ENCODE measurements around the gene OSM.
"Not testable (repeated sequence)": the region's sequence is repeated elsewhere in the genome, so short reads cannot be mapped to it uniquely, and the experiment has no call there.

Gene OSM

DNA sequence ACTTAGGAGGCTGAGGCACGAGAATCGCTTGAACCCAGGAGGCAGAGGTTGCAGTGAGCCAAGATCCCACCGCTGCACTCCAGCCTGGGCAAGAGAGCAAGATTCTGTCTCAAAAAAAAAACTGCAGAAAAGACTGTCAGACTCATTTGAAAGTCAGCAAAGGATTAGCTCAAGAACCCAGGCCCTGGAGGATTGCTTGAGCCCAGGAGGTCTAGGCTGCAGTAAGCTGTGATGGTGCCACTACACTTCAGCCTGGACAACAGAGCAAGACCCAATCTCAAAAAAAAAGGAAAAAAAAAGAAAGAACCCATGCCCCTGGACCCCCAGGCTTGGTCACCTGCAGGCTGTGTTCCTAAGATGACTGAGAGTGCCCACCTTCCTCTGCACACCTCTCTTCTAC, 36.3 kb downstream of the OSM start:
- no peak for DNase-seq (ENCODE audit: low read depth in 3 of 3, low spot score in 1 of 3)

DNA sequence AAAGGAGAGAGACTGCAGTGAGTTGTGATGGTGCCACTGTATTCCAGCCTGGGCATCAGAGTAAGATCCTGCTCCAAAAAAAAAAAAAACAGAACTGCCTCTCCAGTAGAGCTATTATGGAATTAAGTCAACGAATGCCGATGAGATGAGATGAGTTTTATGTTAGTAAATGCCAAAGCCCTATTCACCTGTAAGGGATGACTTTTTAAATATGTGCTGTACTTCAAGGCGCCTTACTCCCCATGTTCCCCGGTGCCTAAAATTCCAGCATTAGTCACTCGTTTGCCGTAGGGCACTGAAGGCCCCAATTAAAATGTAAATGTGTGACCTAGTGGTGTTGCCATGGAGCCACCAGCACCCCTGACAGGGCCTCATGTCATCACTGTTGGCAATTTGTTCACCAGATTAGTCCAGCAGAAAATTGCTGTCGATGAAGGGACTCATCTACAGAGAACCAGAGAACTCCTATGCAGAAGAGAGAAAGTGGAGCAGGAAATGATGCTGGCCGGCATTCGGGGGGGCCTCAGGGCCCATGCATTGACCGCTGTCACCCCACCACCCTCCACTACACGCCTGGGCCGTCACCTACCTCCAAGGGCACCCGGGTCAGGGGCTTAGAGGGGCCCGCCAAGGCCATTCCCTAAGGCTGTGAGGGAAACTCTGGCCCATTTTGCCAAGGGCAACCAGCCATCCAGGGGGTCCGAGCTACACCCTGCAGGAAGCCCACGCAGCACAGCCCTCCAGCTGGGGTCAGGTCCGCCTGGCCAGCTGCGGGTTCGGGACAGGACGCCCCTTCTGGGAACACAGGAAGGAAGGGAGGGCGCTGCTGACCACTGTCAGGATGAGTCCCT, 37.9 kb downstream of the OSM start:
- DNase-seq (ENCODE audit: low read depth in 3 of 3, low spot score in 1 of 3), result no peak

DNA sequence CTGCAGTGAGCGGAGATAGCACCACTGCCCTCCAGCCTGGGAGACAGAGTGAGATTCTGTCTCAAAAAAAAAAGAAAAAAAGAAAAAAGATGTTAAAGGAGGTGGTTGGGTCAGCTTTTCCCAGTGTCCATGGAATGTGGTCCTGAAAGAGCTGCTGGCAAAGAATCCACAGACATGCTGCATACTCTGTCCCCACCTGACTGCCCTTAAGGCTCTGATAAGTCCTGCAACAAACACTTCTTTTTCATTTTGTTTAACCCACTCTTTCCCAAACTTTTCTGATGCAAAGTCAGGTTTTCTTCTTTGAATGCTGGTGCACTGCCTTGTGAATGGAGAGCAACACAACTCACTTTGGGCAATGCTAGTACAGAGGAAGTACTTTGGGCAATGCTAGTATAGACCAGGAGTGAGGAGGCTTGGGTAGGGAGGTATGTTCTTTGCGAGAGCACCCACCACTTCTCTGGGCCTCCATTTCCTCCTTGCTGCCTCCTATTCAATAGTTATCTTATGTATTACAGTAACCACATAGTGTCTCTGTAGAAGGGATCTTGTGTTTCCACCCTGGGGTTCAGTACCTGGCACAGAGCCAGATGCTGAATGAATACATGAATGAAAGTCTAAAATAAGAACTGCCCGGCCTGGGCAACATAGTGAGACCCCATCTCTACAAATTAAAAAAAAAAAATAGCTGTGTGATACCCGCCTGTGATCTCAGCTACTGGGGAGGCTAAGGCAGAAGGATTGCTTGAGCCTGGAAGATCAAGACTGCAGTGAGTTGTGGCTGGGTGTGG, 39.0 kb downstream of the OSM start:
- no peak for DNase-seq (ENCODE audit: low read depth in 3 of 3, low spot score in 1 of 3)

DNA sequence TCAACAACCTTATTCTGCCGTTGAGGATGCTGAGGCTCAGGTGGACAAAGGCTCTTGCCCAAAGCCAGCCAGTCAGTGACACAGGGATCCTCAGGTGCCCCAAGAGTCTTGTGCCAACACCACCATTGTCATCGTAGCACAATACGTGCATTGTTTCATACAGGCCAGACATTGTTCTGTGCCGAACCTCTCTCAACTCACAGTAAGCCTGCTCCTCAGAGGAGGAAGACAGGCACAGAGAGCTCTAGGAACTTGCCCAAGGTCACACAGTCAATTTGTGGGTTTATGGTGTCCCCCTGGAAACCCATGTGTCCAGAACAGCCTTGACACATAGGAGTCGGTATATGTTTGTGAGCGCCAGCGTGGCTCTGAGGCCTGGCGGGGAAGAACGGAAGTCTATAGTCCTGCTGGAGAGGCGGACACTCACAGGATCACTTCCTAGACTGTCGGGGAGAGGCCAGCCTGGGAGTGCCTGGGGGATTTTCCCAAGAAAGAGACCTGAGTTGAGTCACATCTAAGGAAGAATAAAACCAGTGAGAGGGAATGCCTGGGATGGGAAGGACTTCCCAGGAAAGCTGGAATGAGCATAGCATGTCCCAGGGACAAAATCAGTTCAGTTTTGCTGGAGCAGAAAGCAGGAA, 40.3 kb downstream of the OSM start:
- DNase-seq (ENCODE audit: low read depth in 3 of 3, low spot score in 1 of 3), result no peak

DNA sequence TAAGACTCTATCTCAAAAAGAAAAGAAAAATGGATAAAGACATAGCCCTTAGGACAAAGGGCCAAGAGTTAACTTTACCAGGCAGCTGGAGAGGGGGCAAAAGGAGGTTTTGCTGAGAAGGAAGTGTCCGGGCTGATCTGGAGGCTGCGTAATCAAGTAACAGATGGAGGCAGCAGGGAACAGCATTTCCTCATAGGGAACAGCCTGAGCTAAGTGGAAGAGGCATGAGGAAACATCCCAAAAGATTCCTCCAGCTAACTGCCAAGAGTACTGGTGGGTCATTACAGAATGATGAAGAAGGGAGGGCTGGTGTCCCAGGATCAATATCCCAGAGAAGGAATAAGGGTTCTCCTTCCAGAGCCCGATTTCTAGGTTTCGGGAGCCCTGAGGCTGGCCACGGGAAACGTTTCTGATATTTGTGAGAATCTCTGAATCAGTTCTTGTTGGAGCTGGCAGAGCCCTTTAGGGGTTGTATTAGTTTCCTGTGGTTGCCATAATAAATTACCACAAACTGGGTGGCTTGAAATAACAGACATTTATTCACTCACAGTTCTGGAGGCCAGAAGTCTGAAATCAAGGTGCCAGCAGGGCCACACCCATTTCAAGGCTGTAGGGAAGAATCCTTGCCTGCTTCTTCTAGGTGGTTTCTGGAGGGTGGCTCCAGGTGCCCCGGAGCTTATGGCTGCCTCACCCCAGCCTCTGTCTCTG, 41.3 kb downstream of the OSM start:
- no peak for DNase-seq (ENCODE audit: low read depth in 3 of 3, low spot score in 1 of 3)

DNA sequence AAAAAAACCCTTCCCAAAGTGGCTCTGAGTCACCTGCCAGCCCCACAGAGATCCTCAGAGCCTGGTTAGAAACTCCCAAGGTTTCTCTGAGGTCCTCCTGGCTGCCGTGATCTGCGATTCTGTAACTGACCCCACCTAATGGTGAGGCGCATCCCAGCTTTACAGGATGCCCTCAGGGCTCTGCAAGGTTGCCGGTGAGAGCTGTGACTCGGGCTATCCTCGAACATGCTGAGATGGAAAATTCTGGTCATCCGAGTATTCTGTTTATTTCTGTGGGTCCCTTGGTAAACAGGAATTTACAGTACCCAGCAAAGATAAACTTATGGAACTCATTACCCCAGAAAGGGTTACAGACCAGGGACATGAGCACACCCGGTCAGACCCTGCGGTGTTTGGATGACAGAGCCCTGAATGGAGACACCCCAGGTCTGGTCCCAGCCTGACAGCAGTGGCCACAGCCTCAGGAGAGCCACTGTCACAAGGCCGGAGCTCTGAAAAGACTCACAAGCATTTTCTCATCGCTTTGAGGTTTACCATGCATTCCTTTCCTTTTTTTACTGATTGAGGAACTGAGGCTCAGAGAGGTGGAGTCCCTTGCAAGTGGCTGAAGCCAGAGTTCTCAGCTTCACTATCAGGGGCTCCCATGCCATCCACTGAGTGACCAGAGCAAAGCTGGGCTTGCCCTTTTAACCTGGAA, 42.3 kb downstream of the OSM start:
- no peak for DNase-seq (ENCODE audit: low read depth in 3 of 3, low spot score in 1 of 3)

DNA sequence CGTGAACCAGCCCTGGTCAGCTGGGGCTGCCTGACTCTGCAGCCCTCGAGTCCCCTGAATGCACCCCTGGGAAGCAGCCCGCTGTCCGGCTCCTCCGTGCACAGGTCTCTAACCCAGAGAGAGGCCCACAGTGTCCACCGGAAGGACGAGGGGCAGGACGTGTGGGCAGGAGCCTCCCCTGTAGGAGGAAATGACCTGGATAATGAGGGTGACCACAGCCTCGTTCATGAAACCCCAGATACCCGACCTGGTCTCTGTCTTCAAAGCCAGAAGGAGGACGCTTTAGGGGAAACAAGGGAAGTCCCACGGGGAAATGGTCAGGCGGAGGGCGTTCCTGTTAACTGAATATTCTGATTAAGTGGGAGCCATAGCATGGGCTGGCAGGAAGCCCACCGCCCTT, 43.3 kb downstream of the OSM start:
- no peak for DNase-seq (ENCODE audit: low read depth in 3 of 3, low spot score in 1 of 3)

DNA sequence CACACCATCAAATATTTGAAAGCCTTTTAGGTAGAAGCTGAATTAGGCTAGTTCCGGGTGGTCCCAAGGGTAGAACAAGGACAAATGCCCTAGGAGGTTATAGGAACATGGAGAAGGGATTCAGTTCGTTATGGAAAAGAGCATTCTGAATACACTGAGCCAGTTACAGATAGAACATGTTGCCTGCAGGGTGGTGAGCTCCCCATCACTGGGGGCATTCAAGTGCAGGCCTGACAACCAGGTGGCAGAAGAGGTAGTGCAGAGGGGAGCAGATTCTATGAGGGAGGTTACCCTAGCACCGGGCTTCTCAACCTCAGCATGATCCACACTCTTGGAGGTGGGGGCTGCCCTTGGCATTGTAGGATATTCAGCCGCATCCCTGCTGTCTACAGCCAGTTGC, 44.3 kb downstream of the OSM start:
- DNase-seq (ENCODE audit: low read depth in 3 of 3, low spot score in 1 of 3), result no peak

DNA sequence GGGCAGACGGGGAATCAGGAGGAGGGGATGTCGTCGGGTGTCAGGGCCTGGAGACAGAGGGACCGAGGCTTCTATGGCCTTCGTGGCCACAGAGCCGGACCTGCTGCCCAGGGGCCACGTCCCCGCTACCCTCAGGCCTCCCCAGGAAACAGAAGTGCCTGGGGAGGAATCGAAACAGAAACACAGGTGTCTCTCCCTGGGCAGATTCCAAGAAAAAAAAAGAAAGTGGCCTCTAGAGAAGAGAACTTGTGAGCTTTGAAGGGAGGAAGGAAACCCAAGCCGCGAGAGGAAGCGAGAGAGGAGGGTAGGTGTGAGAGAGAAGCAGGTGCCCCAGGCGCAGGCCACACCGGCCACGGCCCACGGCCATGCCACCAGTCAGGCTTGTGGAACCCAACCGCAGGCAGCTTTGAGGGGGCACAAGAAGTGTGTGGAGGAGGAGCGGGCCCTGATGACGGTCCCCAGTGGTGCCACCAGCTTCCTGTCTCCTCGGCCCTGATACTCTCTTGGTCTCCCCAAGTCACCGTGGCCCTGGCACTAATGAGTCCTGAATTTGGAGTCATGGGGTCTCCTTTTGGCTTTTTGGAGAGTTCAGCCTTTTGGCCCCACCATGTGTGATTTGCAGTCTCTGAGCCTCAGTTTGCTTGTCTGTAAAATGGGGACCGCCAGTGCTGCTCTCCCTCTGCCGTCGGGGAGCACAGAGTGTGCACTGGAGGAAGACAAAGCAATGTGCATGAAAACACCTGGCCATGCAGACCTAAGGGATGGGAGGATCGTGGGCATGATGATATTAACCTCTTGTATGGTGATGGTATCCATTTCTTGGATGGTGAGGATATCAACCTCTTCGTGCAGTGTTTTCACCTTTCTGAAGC, 45.3 kb downstream of the OSM start:
- peak in 1 of 3 donors; percentile 10 for DNase-seq (ENCODE audit: low read depth in 3 of 3, low spot score in 1 of 3)

DNA sequence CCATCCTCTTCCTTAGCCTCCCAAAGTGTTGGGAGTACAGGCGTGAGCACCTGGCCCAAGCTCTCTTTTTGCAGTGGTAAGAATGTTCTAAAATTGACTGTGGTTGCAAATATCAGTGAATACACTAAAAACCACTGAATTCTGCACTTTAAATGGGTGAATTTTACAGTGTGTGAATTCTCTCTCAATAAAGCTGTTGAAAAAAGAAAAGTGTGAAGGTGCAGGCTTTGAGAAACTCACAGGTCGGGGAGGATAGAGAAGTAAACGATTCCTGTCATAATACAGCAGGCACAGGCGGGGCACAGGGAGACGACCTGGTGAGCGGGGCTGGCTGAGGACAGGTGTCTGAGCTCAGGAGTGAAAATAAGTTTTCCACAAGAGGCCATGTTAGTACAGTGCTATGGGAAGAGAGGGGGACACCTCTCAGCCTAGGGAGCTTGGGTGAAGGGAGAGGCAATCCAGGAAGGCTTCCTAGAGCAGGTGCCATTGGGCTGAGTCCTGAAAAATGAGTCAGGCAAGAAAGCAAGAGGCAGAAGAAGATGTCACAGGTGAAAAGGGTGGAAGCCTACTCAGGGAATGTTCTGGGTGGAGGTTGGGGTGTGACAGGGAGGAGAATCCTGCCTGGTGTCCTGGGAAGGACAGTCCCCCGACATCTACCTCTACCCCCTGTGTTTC, 46.2 kb downstream of the OSM start:
- no peak for DNase-seq (ENCODE audit: low read depth in 3 of 3, low spot score in 1 of 3)

DNA sequence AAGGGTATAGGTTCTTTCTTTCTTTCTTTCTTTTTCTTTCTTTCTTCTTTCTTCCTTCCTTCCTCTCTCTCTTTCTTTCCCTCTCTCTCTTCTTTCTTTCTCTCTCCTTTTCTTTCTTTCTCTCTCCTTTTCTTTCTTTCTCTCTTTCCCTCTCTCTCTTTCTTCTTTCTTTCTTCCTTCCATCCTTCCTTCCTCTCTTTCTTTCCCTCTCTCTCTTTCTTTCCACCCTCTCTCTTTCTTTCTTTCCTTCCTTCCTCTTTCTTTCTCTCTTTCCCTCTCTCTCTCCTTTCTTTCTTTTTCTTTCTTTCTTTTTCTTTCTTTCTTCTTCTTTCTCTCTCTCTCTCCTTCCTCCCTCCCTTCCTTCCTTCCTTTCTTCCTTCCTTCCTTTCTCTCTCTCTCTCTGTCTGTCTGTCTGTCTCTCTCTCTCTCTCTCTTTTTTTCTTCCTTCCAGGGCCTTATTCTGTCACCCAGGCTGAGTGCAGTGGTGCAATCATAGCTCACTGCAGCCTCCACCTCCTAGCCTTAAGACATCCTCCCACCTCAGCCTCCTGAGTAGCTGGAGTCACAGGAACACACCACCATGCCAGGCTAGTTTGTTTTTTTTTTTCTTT, 46.9 kb downstream of the OSM start:
- DNase-seq (ENCODE audit: low read depth in 3 of 3, low spot score in 1 of 3), result no peak

DNA sequence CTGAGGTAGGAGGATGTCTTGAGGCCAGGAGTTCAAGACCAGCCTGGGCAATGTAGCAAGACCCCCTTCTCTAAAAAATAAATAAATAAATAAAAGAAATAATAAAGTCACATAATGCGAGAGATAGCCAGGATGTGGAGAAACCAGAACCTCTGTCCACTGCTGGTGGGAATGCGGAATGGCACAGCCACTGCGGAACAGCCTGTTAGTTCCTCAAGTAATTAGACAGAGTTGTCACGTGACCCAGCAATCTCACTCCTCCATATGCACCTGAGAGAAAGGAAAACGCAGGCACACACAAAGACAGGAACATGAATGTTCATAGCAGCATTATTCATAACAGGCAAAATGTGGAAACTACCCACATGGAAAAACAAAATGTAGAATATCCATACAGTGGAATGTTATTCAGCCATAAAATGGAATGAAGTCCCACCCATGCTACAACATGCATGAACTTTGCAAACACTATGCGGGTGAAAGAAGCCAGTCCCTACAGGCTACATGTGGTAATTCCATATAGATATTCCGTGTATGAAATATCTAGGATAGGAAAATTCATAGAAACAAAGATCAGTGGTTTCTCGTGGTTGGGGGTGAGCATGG, 47.5 kb downstream of the OSM start:
- no peak for DNase-seq (ENCODE audit: low read depth in 3 of 3, low spot score in 1 of 3)

DNA sequence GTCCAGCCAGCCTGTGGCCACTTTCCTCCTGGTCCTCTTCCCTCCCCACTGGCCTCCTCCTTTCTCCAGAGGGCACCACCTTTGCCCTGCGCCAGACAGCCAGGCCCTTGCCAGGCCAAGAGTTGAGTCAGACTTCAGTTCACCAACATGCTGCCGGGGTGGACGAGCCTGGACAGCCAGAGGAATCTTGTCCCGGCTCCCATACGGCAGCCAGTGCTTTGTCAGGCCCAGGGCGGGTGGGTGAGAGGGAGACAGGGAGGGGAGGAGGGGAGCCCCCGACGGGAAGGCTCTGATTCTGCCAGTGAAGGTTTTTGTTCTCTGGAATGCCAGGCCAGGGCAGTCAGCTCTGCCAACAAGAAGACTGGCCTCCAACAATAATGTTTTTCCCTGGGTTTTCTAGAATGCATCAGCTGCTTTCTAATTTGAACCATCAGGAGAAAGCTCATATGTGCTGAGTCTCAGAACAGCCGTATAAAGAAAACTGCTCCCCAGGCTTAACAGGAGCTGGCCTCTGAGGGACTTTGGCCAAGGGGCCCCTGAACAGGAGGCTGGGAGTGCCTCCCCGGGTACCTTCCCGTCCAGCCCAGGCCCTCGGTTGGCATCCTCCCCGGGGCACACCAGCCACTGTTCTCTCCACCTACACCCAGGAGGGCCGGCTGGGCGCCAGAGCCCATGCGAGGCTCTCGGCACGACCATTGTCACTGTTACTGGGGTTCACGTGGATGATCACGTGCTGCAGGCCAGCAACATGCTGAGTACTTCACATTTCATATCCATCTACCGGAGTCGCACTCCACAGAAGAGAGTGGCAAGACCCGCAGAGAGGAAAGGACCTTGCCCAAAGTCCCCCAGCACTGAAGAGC, 48.7 kb downstream of the OSM start:
- no peak for DNase-seq (ENCODE audit: low read depth in 3 of 3, low spot score in 1 of 3)

DNA sequence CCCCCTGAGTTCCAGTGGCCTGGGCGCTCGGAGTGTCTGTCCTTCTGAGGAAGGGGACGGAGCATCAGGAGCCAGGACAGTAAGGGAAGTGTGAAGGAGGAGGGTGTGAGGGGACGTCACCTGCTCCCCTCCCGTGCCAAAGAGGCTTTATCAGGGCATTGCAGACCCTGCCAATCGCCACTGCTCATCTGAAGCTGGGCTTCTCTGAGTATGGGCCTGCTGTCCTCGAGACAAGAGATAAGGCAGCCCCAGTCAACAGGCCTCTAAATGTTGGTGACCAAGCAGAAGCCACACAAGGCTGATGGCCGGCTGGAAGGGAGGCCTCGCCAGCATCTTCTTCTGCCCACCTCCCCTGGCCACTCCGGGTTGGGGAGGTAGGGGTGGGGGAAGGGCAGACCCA, 49.9 kb downstream of the OSM start:
- DNase-seq (ENCODE audit: low read depth in 3 of 3, low spot score in 1 of 3), result no peak

DNA sequence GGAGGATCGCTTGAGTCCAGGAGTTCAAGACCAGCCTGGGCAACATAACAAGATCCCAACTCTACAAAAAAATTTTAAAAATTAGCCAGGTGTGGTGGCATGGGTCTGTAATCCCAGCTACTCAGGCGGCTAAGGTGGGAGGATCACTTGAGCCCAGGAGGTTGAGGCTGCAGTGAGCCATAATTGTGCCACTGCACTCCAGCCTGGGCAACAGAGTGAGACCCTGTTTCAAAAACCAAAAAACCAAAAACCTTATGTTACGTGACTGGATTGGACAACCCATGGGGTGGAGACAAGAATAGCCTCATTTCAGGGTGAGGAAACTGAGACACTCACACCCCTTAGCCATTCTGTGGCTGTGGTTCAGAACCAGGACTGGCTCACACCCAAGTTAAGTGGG, 50.4 kb downstream of the OSM start:
- not testable (repeated sequence) for DNase-seq (ENCODE audit: low read depth in 3 of 3, low spot score in 1 of 3)

DNA sequence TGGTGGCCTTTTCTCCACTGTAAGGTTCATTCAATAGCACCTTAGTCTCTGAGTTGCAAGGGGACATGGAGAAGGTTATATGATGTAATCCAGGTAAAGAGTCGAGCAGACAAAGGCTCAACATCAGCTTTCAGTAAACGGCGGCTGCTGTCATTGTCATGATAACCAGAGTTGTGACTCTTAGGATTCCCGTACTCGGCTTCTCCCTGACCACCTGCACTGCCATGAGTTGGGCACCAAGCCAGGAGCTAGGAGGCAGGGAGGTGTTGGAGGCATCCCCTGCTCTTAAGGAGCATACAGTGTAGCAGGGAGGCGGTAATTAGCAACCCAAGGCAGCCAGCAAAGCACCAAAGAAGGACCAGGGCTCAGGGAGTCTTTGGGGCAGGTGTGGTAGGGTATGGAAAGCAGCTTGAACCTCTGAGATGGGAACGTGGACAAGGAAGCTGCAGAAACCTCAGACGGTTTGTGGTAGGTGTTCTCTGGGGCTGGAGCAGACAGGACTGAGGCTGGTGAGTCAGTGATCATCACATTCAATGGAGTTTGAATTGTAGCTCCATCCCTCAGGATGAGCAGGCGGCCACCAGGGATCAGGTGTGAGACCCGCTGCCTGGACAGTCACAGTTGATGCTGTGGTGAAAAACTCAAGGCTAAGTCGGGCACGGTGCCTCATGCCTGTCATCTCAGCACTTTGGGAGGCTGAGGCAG, 51.8 kb downstream of the OSM start:
- DNase-seq (ENCODE audit: low read depth in 3 of 3, low spot score in 1 of 3), result no peak

DNA sequence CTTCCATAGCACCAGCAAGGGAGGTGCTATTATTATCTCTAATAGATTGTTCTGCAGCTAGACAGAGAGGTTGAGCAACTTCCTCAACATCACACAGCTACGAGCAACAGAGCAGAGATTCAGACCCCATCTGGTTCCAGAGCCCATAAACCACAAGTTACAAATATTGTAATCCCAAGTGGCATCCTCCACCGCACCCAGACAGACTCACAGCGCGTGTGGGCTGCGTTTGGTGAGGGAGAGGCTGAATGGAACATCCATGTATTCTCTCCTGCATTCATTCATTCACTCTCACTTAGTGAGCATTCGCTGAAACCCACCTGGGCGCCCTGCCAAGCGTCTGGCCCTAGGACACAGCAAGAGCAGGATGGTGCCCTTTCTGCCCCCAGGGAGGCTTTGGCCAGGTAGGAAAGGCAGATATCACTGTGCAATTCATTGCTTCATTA, 53.6 kb downstream of the OSM start:
- no peak for DNase-seq (ENCODE audit: low read depth in 3 of 3, low spot score in 1 of 3)
